GM21423 (cell line): Measurements from ENCODE around the gene AGPAT3.

Source experiments
- ATAC-seq: cut with Tn5 transposase; IDR thresholded peaks from one replicate; pipeline ENCODE4 v1.9.1; 2021; ENCODE audit warnings: mild to moderate bottlenecking, moderate library complexity; ENCODE audit not compliant: unreplicated experiment

The AGPAT3 gene

DNA sequence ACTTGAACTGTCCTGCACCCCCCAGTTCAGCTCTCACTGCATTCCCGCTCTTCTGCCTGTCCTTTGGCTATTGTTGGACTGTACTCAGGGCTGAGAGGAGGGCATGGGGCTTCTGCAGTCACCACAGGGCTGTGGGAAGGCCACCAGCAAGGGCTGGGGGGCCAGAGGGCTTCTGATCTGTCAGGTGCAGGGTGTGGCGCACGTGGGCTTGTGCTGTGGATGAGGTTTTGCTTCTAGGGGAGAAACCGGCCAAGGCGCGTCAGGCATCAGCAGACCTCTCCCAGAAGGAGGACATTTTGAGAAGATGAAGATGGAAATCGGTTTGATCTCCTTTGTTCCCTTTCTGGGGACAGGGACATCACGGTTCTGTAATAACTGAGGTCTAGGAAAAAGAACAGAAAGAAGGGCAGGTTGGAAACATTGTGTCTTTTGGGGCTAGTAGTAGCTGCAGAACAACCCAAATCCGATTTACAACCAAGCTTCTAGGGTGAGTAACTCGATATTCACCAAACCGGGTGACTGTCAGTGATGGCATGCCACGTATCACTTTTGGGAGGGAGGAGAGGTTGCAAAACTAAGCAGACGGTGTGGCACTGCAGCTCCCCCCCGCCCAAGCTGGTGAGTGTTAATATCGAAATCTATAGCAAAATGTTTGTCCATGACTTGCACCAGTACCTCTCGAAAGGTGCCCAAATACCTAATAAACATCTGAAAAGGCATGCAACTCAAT lies 40.9 kb downstream of the AGPAT3 start:
- ATAC-seq = no peak

GRCh38 chr21:43906585-43907370 lies 41.8 kb downstream of the AGPAT3 start:
- ATAC-seq = no peak

GRCh38 chr21:43907751-43908150 lies 42.7 kb downstream of the AGPAT3 start:
- no peak for ATAC-seq

DNA sequence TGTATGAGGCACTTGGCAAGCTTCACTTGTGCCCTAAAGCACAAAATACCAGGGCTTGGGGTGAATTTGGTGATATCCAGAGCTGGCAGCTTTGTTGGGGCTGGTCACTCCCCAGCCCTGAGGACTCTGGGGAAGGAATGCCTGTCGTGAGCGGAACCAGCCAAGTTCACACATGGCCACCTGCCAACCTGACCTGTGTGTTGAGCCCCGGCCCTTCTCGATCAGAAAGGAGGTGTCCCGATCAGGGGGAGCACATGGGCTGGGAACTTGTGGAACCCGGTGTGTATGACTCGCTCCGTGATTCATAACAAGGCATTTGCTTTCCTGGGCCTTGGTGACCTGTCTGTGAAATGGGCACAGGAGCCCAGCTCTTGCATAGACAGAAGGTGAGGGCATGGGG lies 43.1 kb downstream of the AGPAT3 start:
- ATAC-seq = no peak

DNA sequence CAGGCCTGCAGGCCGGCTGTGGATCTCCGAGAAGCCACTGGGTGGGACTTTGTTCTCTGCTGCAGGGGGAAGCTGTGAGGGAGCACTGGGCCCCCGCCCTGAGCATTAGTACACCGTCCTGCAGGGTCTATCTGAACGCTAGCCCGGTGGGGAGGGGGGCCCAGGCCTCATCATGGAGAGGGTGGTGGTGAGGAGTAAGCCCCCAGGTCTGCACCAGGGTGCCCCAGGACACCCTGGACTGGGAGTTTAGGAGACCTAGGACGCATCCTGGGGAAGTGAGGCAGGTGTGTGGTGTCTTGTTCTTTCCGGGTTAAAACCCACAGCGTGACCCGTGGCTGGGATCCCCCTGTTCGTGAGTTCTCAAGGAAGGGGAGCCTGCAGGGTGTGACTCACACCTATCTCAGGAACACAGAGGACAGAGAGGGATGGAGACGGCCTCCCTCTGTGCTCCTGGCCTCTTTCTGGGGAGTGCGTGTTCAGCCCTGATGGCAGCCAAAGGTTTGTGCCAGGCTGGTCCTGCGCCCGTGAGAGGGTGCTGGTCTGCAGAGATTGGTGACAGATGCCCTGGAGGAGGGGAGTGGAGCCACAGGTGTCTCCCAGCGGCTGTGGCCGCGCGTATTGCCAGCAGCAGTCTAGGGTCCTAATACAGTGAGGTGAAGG lies 44.8 kb downstream of the AGPAT3 start:
- no peak for ATAC-seq

DNA sequence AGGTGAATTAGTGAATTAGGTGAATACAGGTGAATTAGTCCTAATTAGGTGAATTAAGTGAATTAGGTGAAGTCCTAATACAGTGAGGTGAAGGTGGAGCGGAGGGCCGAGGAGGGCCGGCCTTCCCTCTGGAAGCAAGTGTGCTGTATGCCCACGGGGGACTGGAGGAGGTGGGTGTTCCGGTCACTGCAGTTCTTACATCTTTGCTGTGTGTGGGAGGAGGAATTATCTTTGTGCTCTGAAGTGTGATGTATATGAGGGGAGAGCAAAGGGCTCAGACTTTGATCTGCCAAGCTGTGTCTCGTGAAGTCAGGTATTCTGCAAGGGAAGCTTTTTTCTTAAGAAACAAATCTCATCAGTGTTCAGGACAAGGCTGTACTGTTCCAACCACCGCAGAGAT lies 45.4 kb downstream of the AGPAT3 start:
- no peak for ATAC-seq

DNA sequence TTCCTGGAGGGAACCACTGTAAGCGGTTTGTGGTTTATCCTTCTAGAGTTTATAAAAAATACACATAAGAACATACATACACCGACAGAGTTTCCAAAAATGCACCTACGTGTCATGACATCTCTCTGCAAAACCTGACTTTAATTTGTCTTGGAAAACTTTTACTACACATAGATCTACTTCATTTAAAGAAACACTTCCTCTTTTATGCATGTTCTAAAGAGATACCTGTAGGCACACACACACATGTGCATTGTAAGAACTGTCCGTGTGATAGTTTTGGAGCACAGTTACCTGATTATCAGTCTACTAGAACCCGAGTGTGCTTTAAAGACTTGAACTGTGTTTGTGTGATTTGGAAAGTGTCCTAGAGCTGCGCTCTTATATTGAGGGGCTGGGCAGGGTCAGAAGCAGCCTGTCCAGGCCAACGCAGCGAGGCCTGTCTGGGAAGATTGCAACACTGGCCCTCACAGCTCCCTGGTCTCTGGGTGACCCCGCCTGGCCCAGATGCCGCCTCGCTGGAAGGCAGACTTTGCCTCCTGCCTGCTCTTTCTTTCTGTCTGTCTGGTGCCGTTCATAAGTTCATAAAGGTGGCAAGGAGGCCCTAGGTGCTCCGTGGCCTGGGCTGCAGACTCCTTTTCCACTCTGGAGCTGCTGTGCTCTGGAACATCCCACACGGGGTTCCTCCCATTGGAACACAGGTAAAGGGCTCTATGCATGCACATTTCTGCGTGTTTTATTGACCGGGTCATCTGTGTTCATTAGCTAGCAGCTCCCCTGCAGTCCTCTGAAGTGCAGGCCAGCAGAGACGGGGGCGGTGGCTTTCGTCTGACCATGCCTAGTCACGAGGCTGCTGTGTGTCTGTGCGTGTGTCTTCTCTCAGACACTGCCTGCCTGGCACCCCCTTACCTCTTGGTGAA lies 46.3 kb downstream of the AGPAT3 start:
- no peak for ATAC-seq

- ATAC-seq = no peak
Measured at GRCh38 chr21:43911935-43912487, 47.0 kb downstream of the AGPAT3 start.

DNA sequence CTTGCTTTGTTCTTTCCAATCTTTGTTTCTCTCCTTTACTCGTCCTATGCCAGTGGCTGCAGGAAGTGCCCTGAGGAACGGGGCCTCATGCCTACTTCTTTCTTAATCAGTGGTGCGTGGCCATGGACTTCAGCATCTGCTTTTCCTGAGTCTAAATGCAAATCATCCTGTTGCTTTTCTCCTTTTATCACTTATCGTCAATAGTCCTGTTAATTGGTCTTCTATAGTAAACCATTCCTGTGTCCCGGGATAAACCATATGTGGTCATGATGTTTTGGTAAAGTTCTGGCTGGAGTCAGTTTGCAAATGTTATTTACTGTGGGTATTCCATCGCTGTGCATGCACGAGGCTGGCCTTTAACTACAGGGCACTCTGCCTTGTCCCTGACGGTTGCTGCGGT lies 47.5 kb downstream of the AGPAT3 start:
- no peak for ATAC-seq

- no peak for ATAC-seq
Measured at GRCh38 chr21:43912910-43913309, 47.9 kb downstream of the AGPAT3 start.

DNA sequence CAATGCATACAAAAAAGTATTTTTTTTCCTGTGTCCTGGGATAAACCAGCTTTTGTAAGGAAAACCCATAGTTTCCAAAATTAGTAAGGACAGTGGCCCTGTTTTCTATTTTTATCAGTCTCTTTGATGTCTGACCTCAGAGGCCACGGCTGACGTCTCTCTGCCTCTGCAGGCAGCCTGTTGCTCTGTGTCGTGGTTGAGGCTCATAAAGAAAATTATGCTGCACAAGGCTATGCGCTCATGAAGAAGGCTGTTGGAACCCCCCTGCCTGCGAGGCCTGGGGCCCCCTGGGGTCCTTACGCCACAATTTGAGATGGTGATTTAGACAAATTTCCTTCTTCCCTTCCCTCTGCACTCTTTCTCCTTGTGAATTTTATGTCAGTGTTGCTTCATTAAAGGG lies 48.9 kb downstream of the AGPAT3 start:
- no peak for ATAC-seq

DNA sequence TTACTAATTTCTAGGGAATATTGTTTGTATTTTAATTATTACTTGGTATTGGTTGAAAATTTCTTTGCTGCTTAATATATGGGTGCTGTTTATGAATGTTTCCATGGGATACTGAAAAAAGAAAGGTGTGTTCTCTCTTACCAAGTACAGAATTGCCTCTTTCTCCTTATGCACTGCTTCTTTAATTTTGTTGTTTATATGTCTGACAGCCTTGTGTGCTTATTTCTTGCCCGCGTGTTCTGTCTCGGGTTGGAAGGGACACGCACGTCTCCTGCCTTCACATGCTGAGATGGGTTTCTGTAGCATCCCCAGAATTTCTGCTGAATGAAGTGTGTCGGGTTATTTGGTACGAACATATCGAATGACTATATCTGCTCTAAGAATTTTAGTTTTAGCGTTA lies 51.1 kb downstream of the AGPAT3 start:
- no peak for ATAC-seq

DNA sequence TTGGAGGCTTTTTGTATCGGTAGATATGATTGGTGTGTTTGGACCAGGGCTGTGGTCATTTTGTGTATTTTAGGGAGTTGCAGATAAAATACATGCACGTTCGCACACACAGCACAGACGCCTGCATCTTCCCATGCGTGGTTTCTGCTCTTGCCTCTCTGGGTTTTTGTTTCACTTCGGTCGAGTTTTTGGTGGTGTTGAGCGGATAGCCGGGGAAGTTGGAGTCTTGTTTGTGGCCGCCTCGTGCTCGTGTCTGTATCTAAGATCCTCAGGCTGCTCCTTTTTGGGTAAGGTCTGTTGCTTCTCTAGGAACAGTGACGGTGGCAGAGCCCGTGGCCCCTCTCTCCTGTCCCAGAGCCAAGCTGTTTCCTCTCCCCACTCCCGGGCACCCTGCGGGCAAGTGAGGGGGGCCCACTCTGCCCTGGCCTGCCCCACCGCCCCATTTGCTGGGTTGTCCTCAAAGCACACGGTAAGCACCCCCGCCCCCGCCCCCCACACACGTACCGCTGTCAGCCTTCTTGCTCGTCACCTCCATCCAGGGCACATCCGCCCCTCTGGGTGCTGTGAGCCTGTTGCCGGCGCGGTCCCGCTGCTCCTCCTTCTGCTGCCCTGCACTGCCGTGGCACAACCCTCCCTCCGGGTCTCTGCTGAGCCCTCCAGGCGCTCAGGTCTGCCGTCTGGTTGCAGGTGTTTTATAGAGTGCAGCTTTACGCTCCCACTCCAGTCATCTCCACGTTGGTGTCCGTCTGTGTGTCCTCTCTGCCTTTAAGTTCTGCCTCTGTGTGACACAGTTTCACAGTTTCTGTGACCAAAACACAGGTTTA lies 51.9 kb downstream of the AGPAT3 start:
- ATAC-seq = peak; percentile 44

- no peak for ATAC-seq
Measured at GRCh38 chr21:43917515-43918384, 52.7 kb downstream of the AGPAT3 start.

DNA sequence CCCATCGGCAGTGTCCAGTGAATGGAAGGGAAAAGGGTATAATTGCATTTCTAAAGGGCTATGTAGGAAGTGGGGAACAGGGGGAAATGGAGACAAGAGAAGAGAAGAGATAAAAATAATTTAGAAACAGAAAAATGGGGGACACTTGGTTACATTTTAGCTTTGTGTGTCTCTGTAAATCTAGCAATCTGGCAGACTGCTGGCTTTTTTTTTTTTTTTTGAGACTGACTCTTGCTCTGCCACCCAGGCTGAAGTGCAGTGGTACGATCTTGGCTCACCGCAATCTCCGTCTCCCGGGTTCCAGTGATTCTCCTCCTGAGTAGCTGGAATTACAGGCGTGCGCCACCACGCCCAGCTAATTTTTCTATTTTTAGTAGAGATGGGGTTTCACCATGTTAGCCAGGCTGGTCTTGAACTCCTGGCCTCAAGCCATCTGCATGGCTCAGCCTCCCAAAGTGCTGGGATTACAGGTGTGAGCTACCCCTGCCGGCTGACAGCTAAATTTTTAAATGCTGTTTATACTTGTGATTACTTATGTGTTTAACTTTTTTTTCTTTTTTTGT lies 53.4 kb downstream of the AGPAT3 start:
- ATAC-seq = no peak

GRCh38 chr21:43919283-43919682 lies 54.3 kb downstream of the AGPAT3 start:
- ATAC-seq = no peak

DNA sequence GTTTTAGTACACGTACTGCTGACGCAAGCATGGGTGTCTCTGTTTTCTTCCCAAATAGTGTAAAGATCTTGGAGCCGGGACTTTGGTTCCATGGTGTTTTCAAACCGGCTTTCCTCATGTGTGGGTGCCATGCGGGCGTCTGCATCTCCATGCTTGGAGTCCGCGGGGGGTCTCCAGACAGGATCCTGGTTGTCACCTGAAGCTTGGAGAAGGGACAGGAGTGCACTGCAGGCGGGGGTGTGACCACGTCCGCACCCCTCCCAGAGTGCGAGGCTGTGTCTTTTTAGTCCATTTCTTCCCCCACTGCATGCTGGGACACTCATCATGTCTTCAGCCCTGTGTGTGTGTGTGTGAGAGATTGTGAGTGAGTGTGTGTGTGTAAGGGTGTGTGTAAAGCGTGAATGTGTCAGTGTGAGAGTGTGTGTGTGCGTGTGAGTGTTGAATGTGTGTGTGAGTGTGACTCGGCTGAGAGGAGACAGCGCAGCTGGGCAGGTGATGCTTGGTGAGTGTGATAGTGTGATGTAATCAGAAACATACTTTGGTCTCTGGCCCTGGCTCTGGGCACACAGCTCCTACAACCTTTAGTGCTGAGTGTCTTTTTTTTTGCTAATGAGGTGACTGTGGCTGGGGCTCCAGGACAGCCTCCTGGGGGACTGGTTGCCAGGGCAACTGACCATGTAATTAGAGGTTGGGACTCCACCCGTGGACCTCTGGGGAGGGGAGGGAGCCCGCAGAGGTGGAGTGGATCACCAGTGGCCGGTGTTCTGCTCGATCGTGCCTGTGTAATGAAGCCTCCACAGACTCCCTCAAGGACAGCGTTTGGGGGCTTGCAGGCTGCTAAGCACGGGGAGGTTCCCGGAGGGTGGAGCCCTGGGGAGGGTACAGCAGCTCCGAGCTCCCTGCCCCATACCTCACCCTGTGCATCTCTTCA lies 55.1 kb downstream of the AGPAT3 start:
- ATAC-seq = no peak
